HG02588 (cell line): ENCODE measurements around the gene IQCB1.
"Not testable (repeated sequence)": the region's sequence is repeated elsewhere in the genome, so short reads cannot be mapped to it uniquely, and the experiment has no call there.

Source experiments
- ATAC-seq: cut with Tn5 transposase; IDR thresholded peaks from one replicate; pipeline ENCODE4 v1.9.1; 2021; ENCODE audit warnings: mild to moderate bottlenecking, moderate library complexity; ENCODE audit not compliant: unreplicated experiment

The IQCB1 gene

GRCh38 chr3:121834671-121835464 is at the start of gene IQCB1, which contains the start of gene EAF2:
Gene IQCB1, minus strand, starts transcription at chr3:121835060. Its CDS starts 6,100 bp downstream, at chr3:121828960.
Gene EAF2, plus strand, starts transcription at chr3:121835209. Its CDS starts 77 bp downstream, at chr3:121835286.
- peak; percentile 95 for ATAC-seq

- no peak for ATAC-seq
Observed at GRCh38 chr3:121883507-121883906, 48.6 kb upstream of the IQCB1 start.

GRCh38 chr3:121878411-121878810 is 43.6 kb upstream of the IQCB1 start:
- ATAC-seq: no peak

- ATAC-seq: no peak
Observed at GRCh38 chr3:121871430-121871829, 36.6 kb upstream of the IQCB1 start.

- ATAC-seq: no peak
Observed at GRCh38 chr3:121870717-121871116, 35.9 kb upstream of the IQCB1 start.

- no peak for ATAC-seq
Observed at GRCh38 chr3:121869736-121870135, 34.9 kb upstream of the IQCB1 start.

- ATAC-seq: no peak
Observed at GRCh38 chr3:121863801-121864200, 28.9 kb upstream of the IQCB1 start.

GRCh38 chr3:121863247-121863646 is 28.4 kb upstream of the IQCB1 start:
- ATAC-seq: not testable (repeated sequence)

- not testable (repeated sequence) for ATAC-seq
Observed at GRCh38 chr3:121857778-121858177, 22.9 kb upstream of the IQCB1 start.

GRCh38 chr3:121855555-121855954 is 20.7 kb upstream of the IQCB1 start:
- ATAC-seq: no peak

GRCh38 chr3:121852256-121852655 is 17.4 kb upstream of the IQCB1 start:
- ATAC-seq: no peak

GRCh38 chr3:121844892-121845291 is 10.0 kb upstream of the IQCB1 start:
- no peak for ATAC-seq

GRCh38 chr3:121839962-121840361 is 5.1 kb upstream of the IQCB1 start:
- no peak for ATAC-seq

GRCh38 chr3:121836481-121836880 is 1.6 kb upstream of the IQCB1 start:
- ATAC-seq: no peak

GRCh38 chr3:121836064-121836463 is 1.2 kb upstream of the IQCB1 start:
- ATAC-seq: no peak

- ATAC-seq: peak; percentile 16
Observed at GRCh38 chr3:121835465-121835801, 573 bp upstream of the IQCB1 start.

- no peak for ATAC-seq
Observed at GRCh38 chr3:121834157-121834670, 646 bp downstream of the IQCB1 start.

- no peak for ATAC-seq
Observed at GRCh38 chr3:121822973-121823372, 11.9 kb downstream of the IQCB1 start.

GRCh38 chr3:121821421-121822199 is 13.2 kb downstream of the IQCB1 start:
- ATAC-seq: no peak

- no peak for ATAC-seq
Observed at GRCh38 chr3:121819236-121819635, 15.6 kb downstream of the IQCB1 start.

- no peak for ATAC-seq
Observed at GRCh38 chr3:121818578-121818977, 16.3 kb downstream of the IQCB1 start.

GRCh38 chr3:121817753-121818152 is 17.1 kb downstream of the IQCB1 start:
- ATAC-seq: no peak
